Mucosa of rectum (tissue), 2 donors: ENCODE measurements around the gene FAHD1.

Experiments used
- H3K27ac ChIP-seq, 2 donors: one replicate each; pipeline ENCODE4 v1.7.0; 2013; ENCODE audit warnings: inconsistent platforms in 2 of 2, low read depth in 2 of 2, low read length in 2 of 2
- H3K27me3 ChIP-seq, 2 donors: one replicate each; pipeline ENCODE4 v1.7.0; 2013; ENCODE audit warnings: low read length in 2 of 2; ENCODE audit not compliant: control insufficient read depth in 2 of 2, insufficient read depth in 2 of 2
- H3K36me3 ChIP-seq, 2 donors: one replicate each; pipeline ENCODE4 v1.7.0; 2013; ENCODE audit warnings: low read length in 2 of 2; ENCODE audit not compliant: control insufficient read depth in 2 of 2, insufficient read depth in 2 of 2
- H3K4me1 ChIP-seq, 2 donors: one replicate each; pipeline ENCODE4 v1.7.0; 2013; ENCODE audit warnings: low read length in 2 of 2, mild to moderate bottlenecking in 1 of 2; ENCODE audit not compliant: control insufficient read depth in 2 of 2, insufficient read depth in 2 of 2
- H3K4me3 ChIP-seq, 2 donors: one replicate each; pipeline ENCODE4 v1.7.0; 2013; ENCODE audit warnings: low read length in 2 of 2
- H3K9ac ChIP-seq, 2 donors: one replicate each; pipeline ENCODE4 v1.7.0; 2013; ENCODE audit warnings: low read length in 2 of 2, low read depth in 1 of 2, mild to moderate bottlenecking in 1 of 2
- H3K9me3 ChIP-seq, 2 donors: one replicate each; pipeline ENCODE4 v1.7.0; 2013; ENCODE audit warnings: low read length in 2 of 2; ENCODE audit not compliant: control insufficient read depth in 2 of 2
- donor health status: healthy.
- donor health status: Normal muscosa, but diverticular disease.

The FAHD1 gene

GRCh38 chr16:1782408-1783264 lies 44.4 kb upstream of the FAHD1 start, which contains the start of the genes NUBP2 and SPSB3:
Gene NUBP2 (plus strand): TSS chr16:1782960. CDS start chr16:1783021, 61 bp downstream.
Gene SPSB3 (minus strand): TSS chr16:1782571. CDS start chr16:1781483, 1,088 bp downstream.
- H3K9ac ChIP-seq, result peak within 1 kb of the TSS; percentile 73 to 78
- H3K4me1 ChIP-seq, result peaks cover 15 to 17% of the 10 kb centered on the region in 2 donors
- H3K9me3 ChIP-seq, result no peaks in the 10 kb centered on the region
- H3K36me3 ChIP-seq, result peaks cover 11 to 19% of the 10 kb centered on the region in 2 donors
- H3K27me3 ChIP-seq, result no peaks in the 10 kb centered on the region
- peak within 1 kb of the TSS; percentile 79 to 85 for H3K4me3 ChIP-seq
- H3K27ac ChIP-seq, result peak within 1 kb of the TSS; percentile 80 to 86

GRCh38 chr16:1784977-1785845 lies 41.8 kb upstream of the FAHD1 start:
- peaks cover 4 to 20% of the 10 kb centered on the region in 2 donors for H3K36me3 ChIP-seq
- no peak overlapping the region for H3K9ac ChIP-seq
- peaks cover 15 to 17% of the 10 kb centered on the region in 2 donors for H3K4me1 ChIP-seq
- H3K27ac ChIP-seq, result no peak overlapping the region
- no peaks in the 10 kb centered on the region for H3K9me3 ChIP-seq
- H3K27me3 ChIP-seq, result no peaks in the 10 kb centered on the region
- H3K4me3 ChIP-seq, result no peak overlapping the region

GRCh38 chr16:1785846-1786170 lies 41.2 kb upstream of the FAHD1 start:
- no peak overlapping the region for H3K9ac ChIP-seq
- no peak overlapping the region for H3K4me3 ChIP-seq
- peaks cover 4 to 19% of the 10 kb centered on the region in 2 donors for H3K36me3 ChIP-seq
- peaks cover 15% of the 10 kb centered on the region in 2 donors for H3K4me1 ChIP-seq
- no peak overlapping the region for H3K27ac ChIP-seq
- no peaks in the 10 kb centered on the region for H3K27me3 ChIP-seq
- no peaks in the 10 kb centered on the region for H3K9me3 ChIP-seq

DNA sequence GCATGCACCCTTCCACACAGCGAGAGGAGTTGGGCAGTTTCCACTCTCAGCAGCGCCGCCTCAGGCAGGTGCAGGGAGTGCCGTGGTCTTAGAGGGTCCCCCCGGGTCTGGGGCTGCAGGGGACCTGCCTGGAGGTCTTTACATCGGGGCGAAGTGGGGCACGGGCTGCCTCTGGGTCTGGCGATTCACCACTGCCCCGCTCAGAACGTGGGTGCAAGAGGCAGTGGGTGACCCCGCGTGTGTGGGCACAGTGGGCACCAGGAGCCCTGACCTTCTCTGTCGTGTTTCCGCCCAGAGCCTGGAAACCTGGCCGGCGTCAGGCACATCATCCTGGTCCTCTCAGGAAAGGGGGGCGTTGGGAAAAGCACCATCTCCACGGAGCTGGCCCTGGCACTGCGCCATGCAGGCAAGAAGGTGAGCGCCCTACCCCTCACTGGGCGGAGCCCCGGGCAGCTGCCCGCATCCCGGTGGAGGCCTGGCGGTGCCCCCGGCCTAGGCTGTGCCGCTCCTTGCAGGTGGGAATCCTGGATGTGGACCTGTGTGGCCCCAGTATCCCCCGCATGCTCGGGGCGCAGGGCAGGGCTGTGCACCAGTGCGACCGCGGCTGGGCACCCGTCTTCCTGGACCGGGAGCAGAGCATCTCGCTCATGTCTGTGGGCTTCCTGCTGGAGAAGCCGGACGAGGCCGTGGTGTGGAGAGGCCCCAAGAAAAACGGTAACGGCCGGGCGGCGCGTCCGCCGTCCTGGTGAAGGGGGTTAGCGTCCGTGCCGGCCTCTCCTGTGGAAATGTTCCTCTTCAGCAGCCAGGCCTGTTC lies 40.6 kb upstream of the FAHD1 start:
- Histone ChIP-seq H3K4me3 (no peak overlapping the region), H3K36me3 (peaks cover 0 to 16% of the 10 kb centered on the region in 2 donors), H3K27ac (no peak overlapping the region), H3K4me1 (peaks cover 8 to 9% of the 10 kb centered on the region in 2 donors), H3K9ac (no peak overlapping the region), H3K27me3 (no peaks in the 10 kb centered on the region), H3K9me3 (no peaks in the 10 kb centered on the region)

DNA sequence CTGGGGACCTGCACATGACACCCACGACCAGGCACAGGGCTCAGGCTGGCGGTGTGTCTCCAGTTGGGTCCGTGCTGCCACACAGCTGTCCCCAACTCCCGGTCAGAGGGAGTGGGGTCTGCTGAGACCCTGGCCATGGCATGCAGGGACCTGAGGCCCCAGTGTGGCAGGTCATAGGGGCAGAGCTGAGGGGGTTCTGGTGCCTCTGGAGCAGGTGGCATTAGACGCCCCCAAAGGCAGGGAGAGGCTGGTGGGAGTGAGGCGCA lies 40.0 kb upstream of the FAHD1 start:
- no peaks in the 10 kb centered on the region for H3K27me3 ChIP-seq
- H3K4me1 ChIP-seq, result peaks cover 4 to 6% of the 10 kb centered on the region in 2 donors
- H3K9me3 ChIP-seq, result no peaks in the 10 kb centered on the region
- no peak overlapping the region for H3K4me3 ChIP-seq
- H3K9ac ChIP-seq, result no peak overlapping the region
- no peak overlapping the region for H3K27ac ChIP-seq
- peaks cover 0 to 16% of the 10 kb centered on the region in 2 donors for H3K36me3 ChIP-seq

DNA sequence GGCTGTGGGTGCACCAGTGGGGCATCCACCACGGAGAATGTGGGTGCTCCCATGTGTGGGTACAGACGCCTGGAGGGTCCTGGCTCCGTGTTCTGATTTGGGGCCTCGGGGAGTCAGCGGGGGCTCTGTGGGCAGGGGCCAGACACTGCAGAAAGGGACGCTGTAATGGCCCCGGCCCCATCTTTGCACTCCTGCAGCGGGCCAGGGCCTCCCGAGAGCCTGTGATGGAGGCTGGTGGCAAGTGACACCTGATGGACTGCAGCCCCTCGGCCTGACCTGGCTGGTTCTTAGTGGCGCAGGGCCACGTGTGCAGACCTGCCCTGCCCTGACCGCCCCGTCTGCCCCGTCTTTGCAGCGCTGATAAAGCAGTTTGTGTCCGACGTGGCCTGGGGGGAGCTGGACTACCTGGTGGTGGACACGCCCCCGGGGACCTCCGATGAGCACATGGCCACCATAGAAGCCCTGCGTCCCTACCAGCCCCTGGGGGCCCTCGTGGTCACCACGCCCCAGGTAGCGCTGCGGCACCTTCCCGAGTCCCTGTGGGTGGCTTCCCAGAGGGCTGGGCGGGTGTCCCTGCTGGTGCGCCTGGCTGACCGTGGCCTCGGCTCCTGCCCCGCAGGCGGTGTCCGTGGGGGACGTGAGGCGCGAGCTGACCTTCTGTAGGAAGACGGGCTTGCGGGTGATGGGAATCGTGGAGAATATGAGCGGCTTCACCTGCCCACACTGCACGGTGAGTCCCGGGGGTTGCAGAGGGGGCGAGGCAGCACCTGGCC lies 39.5 kb upstream of the FAHD1 start:
- no peaks in the 10 kb centered on the region for H3K9me3 ChIP-seq
- no peaks in the 10 kb centered on the region for H3K27me3 ChIP-seq
- H3K9ac ChIP-seq, result no peak overlapping the region
- H3K4me1 ChIP-seq, result peaks cover 4 to 6% of the 10 kb centered on the region in 2 donors
- no peak overlapping the region for H3K27ac ChIP-seq
- peaks cover 0 to 16% of the 10 kb centered on the region in 2 donors for H3K36me3 ChIP-seq
- no peak overlapping the region for H3K4me3 ChIP-seq

- Histone ChIP-seq H3K27me3 (no peaks in the 10 kb centered on the region), H3K9ac (no peak overlapping the region), H3K36me3 (peaks cover 0 to 16% of the 10 kb centered on the region in 2 donors), H3K9me3 (no peaks in the 10 kb centered on the region), H3K27ac (no peak overlapping the region), H3K4me1 (peaks cover 4 to 6% of the 10 kb centered on the region in 2 donors), H3K4me3 (no peak overlapping the region)
These were observed 38.8 kb upstream of the FAHD1 start for GRCh38 chr16:1788095-1788707.

DNA sequence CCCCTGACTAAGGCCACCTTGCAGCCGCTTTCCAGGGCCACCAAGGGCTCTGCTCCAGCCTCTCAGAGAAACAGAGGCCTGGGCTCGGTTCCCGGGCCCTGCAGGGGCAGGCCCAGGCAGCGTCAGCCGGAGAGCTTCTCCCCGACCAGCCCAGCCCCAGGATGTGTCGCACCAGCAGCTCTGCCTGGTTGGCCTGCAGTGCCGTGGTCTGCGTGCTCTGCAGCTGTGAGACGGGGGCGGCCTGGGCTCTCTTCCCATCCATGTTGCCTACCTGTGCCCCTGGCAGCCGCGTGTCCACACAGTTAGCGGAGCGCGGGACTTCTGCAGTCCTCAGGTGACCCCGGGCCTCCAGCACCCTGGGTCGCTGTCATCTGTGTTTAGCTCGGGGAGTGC lies 38.3 kb upstream of the FAHD1 start:
- H3K9ac ChIP-seq, result no peak overlapping the region
- H3K27ac ChIP-seq, result no peak overlapping the region
- H3K27me3 ChIP-seq, result no peaks in the 10 kb centered on the region
- H3K4me3 ChIP-seq, result no peak overlapping the region
- H3K4me1 ChIP-seq, result peaks cover 4 to 6% of the 10 kb centered on the region in 2 donors
- H3K36me3 ChIP-seq, result peaks cover 0 to 16% of the 10 kb centered on the region in 2 donors
- no peaks in the 10 kb centered on the region for H3K9me3 ChIP-seq

DNA sequence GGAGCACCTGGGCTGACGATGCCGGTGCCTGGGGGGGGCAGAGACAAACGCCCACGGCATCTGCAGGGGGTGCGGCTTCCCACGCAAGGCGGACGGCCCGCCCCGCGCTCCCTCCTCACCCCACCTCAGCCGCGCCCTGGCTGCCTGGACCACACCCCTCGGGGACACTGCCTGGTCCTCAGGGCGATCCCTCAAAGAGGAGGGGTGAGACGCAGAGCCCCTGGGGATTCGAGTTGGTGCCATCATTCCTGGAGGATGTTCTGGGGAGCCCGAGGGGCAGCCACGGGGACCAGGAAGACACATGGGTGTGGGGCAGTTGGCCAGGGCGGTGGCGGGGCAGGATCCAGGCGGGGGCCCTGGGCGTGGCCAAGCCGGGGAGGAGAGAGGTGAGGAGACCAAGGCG lies 37.4 kb upstream of the FAHD1 start:
- H3K9me3 ChIP-seq, result no peaks in the 10 kb centered on the region
- H3K9ac ChIP-seq, result no peak overlapping the region
- H3K4me3 ChIP-seq, result no peak overlapping the region
- no peak overlapping the region for H3K27ac ChIP-seq
- H3K4me1 ChIP-seq, result no peaks in the 10 kb centered on the region
- H3K27me3 ChIP-seq, result no peaks in the 10 kb centered on the region
- H3K36me3 ChIP-seq, result peaks cover 0 to 16% of the 10 kb centered on the region in 2 donors
